ENCODE measurements around the gene PTTG1.

DNA sequence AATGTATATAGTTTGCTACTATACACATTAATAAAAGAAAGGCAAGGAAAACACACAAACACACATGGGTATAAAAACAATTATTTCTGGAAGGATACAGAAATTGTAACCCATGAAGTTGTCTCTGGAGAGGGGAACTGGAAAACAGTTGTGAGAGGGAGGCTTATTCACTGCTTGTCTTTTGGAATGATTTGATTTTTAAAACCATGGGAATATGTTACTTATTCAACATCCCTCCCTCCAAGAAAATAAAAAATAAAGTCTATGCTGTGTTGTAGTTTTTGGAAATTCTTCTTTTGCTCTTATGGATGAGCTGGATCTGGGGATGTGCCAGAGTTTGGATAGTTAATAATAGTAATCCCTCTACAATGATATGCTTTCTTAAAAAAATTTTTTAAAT lies 45.2 kb upstream of the PTTG1 start:
- TF ChIP-seq, protein P1, sequence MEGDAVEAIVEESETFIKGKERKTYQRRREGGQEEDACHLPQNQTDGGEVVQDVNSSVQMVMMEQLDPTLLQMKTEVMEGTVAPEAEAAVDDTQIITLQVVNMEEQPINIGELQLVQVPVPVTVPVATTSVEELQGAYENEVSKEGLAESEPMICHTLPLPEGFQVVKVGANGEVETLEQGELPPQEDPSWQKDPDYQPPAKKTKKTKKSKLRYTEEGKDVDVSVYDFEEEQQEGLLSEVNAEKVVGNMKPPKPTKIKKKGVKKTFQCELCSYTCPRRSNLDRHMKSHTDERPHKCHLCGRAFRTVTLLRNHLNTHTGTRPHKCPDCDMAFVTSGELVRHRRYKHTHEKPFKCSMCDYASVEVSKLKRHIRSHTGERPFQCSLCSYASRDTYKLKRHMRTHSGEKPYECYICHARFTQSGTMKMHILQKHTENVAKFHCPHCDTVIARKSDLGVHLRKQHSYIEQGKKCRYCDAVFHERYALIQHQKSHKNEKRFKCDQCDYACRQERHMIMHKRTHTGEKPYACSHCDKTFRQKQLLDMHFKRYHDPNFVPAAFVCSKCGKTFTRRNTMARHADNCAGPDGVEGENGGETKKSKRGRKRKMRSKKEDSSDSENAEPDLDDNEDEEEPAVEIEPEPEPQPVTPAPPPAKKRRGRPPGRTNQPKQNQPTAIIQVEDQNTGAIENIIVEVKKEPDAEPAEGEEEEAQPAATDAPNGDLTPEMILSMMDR (IDR thresholded peaks at IDR 0.05): no peak
- no peak for TF ChIP-seq EZH2 (IDR thresholded peaks at IDR 0.05)
- no peak for TF ChIP-seq EZH2phosphoT487 (IDR thresholded peaks at IDR 0.05)

All from neural progenitor cell (in vitro differentiated cells).